DMS114 treated with DMSO at 0.1 percent for 48 hours (cell line): Measurements from ENCODE around the gene CPNE9.

Source experiments
- DNase-seq: peaks from one replicate; lab custom pipeline; 2025; ENCODE audit not compliant: unreplicated experiment; lab: John Stamatoyannopoulos, UW

CPNE9 gene

GRCh38 chr3:9703736-9704346, at the start of gene CPNE9:
CPNE9 (plus strand) TSS chr3:9703833; CDS start chr3:9703997, 164 bp downstream.
- no peak for DNase-seq

- no peak for DNase-seq
Observed at GRCh38 chr3:9659849-9660248, 43.8 kb upstream of the CPNE9 start.

- no peak for DNase-seq
Observed at GRCh38 chr3:9660972-9661371, 42.7 kb upstream of the CPNE9 start.

- no peak for DNase-seq
Observed at GRCh38 chr3:9664119-9664751, 39.4 kb upstream of the CPNE9 start.

- DNase-seq: no peak
Observed at GRCh38 chr3:9666704-9667445, 36.8 kb upstream of the CPNE9 start.

GRCh38 chr3:9669277-9669676, 34.4 kb upstream of the CPNE9 start:
- DNase-seq: no peak

GRCh38 chr3:9669720-9670432, 33.8 kb upstream of the CPNE9 start:
- DNase-seq: no peak

- no peak for DNase-seq
Observed at GRCh38 chr3:9673082-9673481, 30.6 kb upstream of the CPNE9 start.

GRCh38 chr3:9673752-9674151, 29.9 kb upstream of the CPNE9 start:
- no peak for DNase-seq

GRCh38 chr3:9675736-9676290, 27.8 kb upstream of the CPNE9 start:
- DNase-seq: no peak

- no peak for DNase-seq
Observed at GRCh38 chr3:9676785-9677184, 26.8 kb upstream of the CPNE9 start.

- DNase-seq: no peak
Observed at GRCh38 chr3:9678493-9678892, 25.1 kb upstream of the CPNE9 start.

- DNase-seq: no peak
Observed at GRCh38 chr3:9679476-9680080, 24.1 kb upstream of the CPNE9 start.

- DNase-seq: no peak
Observed at GRCh38 chr3:9681011-9681722, 22.5 kb upstream of the CPNE9 start.

- no peak for DNase-seq
Observed at GRCh38 chr3:9681723-9682081, 21.9 kb upstream of the CPNE9 start.

GRCh38 chr3:9682096-9682495, 21.5 kb upstream of the CPNE9 start:
- DNase-seq: no peak

GRCh38 chr3:9683426-9683825, 20.2 kb upstream of the CPNE9 start:
- no peak for DNase-seq

- DNase-seq: no peak
Observed at GRCh38 chr3:9685216-9686049, 18.2 kb upstream of the CPNE9 start.

- no peak for DNase-seq
Observed at GRCh38 chr3:9686050-9686550, 17.5 kb upstream of the CPNE9 start.
